Smooth muscle cell (in vitro differentiated cells): Measurements from ENCODE around the gene SUPT3H. TPM values are rescaled to one million over a fixed set of nuclear protein-coding genes. Genes with fewer than 3 reads are reported as not detected.
A peak's percentile ranks its signal among the peaks of the same experiment; 100 is the strongest.

Experiments used
- DNase-seq: peaks from one replicate; lab custom pipeline; 2025; ENCODE audit not compliant: unreplicated experiment; lab: John Stamatoyannopoulos, UW
- H2AFZ ChIP-seq: fragments of 200-600 bp; sonication (generic); 2 replicates; pipeline ENCODE4 v1.6.0; 2016; ENCODE audit warnings: antibody characterized with exemption, low read depth, mild to moderate bottlenecking
- H3F3A ChIP-seq: fragments of 200-600 bp; sonication (generic); 2 replicates; pipeline ENCODE4 v1.6.0; 2017; ENCODE audit warnings: antibody characterized with exemption, low read depth
- H3K27ac ChIP-seq: fragments of 200-600 bp; sonication (generic); 2 replicates; pipeline ENCODE4 v1.5.1; 2016; ENCODE audit warnings: low read depth, mild to moderate bottlenecking
- H3K27me3 ChIP-seq: fragments of 200-600 bp; sonication (generic); 2 replicates; pipeline ENCODE4 v1.6.1; 2016; ENCODE audit warnings: low read depth, mild to moderate bottlenecking
- H3K36me3 ChIP-seq: fragments of 200-600 bp; sonication (generic); 2 replicates; pipeline ENCODE4 v1.5.1; 2016; ENCODE audit warnings: low read depth
- H3K4me1 ChIP-seq: fragments of 200-600 bp; sonication (generic); 2 replicates; pipeline ENCODE4 v1.5.1; 2016; ENCODE audit warnings: low read depth
- H3K4me2 ChIP-seq: fragments of 200-600 bp; sonication (generic); 2 replicates; pipeline ENCODE4 v1.6.0; 2016; ENCODE audit warnings: mild to moderate bottlenecking
- H3K4me3 ChIP-seq: fragments of 200-600 bp; sonication (generic); 2 replicates; pipeline ENCODE4 v1.5.1; 2016; ENCODE audit warnings: mild to moderate bottlenecking
- H3K79me2 ChIP-seq: fragments of 200-600 bp; sonication (generic); 2 replicates; pipeline ENCODE4 v1.6.0; 2016; ENCODE audit warnings: low read depth, mild to moderate bottlenecking
- H3K9ac ChIP-seq: fragments of 200-600 bp; sonication (generic); 2 replicates; pipeline ENCODE4 v1.6.0; 2016; ENCODE audit warnings: low read depth
- H3K9me3 ChIP-seq: fragments of 200-600 bp; sonication (generic); replicated peaks from 2 replicates; pipeline ENCODE4 v1.5.1; 2016; ENCODE audit warnings: low read depth
- H4K20me1 ChIP-seq: fragments of 200-600 bp; sonication (generic); 2 replicates; pipeline ENCODE4 v1.6.0; 2016; ENCODE audit warnings: low read depth
- CTCF ChIP-seq: fragments of 200-600 bp; sonication (generic); IDR thresholded peaks from 2 replicates; pipeline ENCODE4 v1.5.1; 2017; ENCODE audit warnings: borderline replicate concordance, mild to moderate bottlenecking, antibody characterized with exemption; ENCODE audit not compliant: insufficient read depth, poor library complexity, severe bottlenecking
- WGBS: methylation state at CpG from one replicate; pipeline ENCODE4 v1.1.7; 2016; ENCODE audit warnings: low lambda C conversion rate; 5-methylcytosine and 5-hydroxymethylcytosine counted together
- polyA plus RNA-seq: library from polyadenylated mRNA; unstranded; fragments of >200 nt; fragmentation: Nextera tagmentation; extraction: Ambion mirVana; gene quantifications from 2 replicates; pipeline ENCODE4 v1.2.1, GENCODE V29; 2016
- total RNA-seq: library from RNA; depleted of rRNA; stranded (reverse); fragments of >200 nt; gene quantifications from 2 replicates; pipeline ENCODE4 v1.2.3, GENCODE V29; 2014

The SUPT3H gene
- total and polyA plus RNA-seq, 2 experiments from 2014 or later, result 19.4 to 22.9 TPM

DNA sequence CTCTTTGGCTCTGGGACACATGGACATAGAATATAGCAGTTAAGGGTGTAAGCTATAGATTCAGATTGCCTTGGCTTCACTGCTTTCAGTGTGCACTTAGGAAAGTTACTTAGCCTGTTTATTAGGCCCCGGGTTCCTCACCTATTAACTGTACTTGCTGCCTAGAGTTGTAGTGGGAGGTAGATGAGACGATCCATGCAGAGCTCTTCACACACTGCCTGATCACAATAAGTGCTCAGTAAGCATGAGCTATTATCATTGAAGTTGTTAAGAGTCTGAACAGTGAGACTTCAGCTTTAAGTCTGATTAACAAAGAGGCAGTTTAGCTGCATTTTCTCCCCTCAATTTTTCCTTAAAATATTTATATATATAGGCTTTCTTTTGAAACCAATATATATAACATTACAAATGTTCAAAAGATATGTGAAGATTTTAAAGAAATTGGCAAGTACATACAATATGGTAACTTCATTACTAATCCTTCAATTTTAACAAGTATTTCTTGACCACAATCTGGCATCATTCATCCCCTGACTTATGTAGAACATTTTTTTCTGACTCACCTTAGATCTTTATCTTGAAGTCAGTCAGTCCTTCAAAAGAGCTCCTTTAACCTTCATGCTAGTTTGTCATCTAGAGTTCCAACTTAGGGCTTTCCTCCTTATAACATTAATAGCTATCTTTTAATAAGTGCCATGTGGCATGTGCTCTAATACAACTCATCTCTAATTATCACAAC lies 20.5 kb upstream of the SUPT3H start:
- WGBS, result 55% methylated on average over 2 of the region's 2 CpGs
- Histone ChIP-seq H3K79me2 (no peaks in the 10 kb centered on the region), H3K27ac (peak overlapping the region; percentile 0), H3K36me3 (no peaks in the 10 kb centered on the region), H3K27me3 (no peaks in the 10 kb centered on the region), H3K9ac (no peak overlapping the region), H3K4me2 (no peak overlapping the region), H3K9me3 (no peaks in the 10 kb centered on the region), H4K20me1 (no peaks in the 10 kb centered on the region), H3F3A (no peaks in the 10 kb centered on the region), H3K4me1 (no peaks in the 10 kb centered on the region), H3K4me3 (no peak overlapping the region), H2AFZ (no peak overlapping the region)
- no peak for DNase-seq
- TF ChIP-seq CTCF, result no peak

DNA sequence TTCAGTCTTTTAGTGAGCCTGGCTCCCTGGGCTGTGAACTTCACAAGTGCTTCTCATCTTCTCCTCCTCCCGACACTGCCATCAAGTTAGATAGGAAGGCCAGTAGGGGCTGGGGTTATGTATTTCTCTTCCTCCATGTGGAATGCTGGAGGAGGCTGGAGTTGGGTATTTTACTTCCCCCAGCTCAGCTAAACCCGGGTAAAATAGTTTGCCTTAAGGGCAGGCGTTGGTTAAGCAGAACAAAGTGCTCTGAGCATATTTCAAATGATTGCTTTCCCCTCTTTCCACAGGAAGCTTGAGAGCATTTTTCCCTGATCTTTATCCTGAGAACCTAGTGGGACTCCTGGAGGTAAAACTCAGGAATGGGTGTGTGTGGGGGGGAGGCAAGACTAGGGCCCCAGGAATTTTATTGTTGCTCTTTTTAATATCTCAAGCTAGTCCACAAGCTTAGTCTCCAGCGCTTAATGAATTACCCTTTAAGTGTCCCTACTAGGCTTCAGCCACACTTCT lies 16.9 kb upstream of the SUPT3H start:
- no peaks in the 10 kb centered on the region for H3K27me3 ChIP-seq
- H3F3A ChIP-seq, result no peaks in the 10 kb centered on the region
- no peak overlapping the region for H3K9ac ChIP-seq
- H3K9me3 ChIP-seq, result no peaks in the 10 kb centered on the region
- WGBS, result 59% methylated on average over 4 of the region's 4 CpGs
- H3K36me3 ChIP-seq, result no peaks in the 10 kb centered on the region
- no peaks in the 10 kb centered on the region for H4K20me1 ChIP-seq
- no peaks in the 10 kb centered on the region for H3K79me2 ChIP-seq
- DNase-seq, result no peak
- H2AFZ ChIP-seq, result no peak overlapping the region
- H3K4me2 ChIP-seq, result no peak overlapping the region
- H3K27ac ChIP-seq, result no peak overlapping the region
- TF ChIP-seq CTCF, result no peak
- no peaks in the 10 kb centered on the region for H3K4me1 ChIP-seq
- no peak overlapping the region for H3K4me3 ChIP-seq

GRCh38 chr6:45388328-45388727 lies 10.6 kb upstream of the SUPT3H start:
- H3K27me3 ChIP-seq, result no peaks in the 10 kb centered on the region
- H3K27ac ChIP-seq, result no peak overlapping the region
- H3K4me3 ChIP-seq, result no peak overlapping the region
- H2AFZ ChIP-seq, result no peak overlapping the region
- no peaks in the 10 kb centered on the region for H4K20me1 ChIP-seq
- H3F3A ChIP-seq, result no peaks in the 10 kb centered on the region
- no peaks in the 10 kb centered on the region for H3K36me3 ChIP-seq
- H3K9me3 ChIP-seq, result no peaks in the 10 kb centered on the region
- H3K4me2 ChIP-seq, result no peak overlapping the region
- DNase-seq, result no peak
- no peak for TF ChIP-seq CTCF
- H3K9ac ChIP-seq, result no peak overlapping the region
- no peaks in the 10 kb centered on the region for H3K4me1 ChIP-seq
- H3K79me2 ChIP-seq, result no peaks in the 10 kb centered on the region
- 45% methylated on average over 3 of the region's 3 CpGs for WGBS

DNA sequence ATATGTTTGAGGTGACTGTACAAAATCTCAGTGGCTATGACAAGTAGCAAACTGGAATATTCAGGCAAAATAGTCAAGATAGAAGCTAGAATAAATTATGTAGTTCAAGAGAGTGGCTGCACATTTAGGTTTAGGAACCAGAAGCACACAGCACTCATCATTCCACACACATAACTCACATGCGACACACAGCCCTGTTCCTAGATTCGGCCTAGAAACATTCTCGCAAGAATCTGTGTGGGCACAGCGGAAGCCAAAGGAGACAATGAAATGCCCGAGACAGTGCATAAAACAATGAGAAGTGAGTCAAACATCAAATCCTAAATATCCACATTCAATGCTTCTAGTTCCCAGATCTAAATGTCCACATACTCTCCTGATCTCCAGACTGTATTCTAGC lies 9.5 kb upstream of the SUPT3H start:
- TF ChIP-seq CTCF, result no peak
- H3K9me3 ChIP-seq, result no peaks in the 10 kb centered on the region
- no peaks in the 10 kb centered on the region for H3K4me1 ChIP-seq
- peak overlapping the region; percentile 49 for H3K4me2 ChIP-seq
- no peak overlapping the region for H3K27ac ChIP-seq
- H3K27me3 ChIP-seq, result no peaks in the 10 kb centered on the region
- H3F3A ChIP-seq, result no peaks in the 10 kb centered on the region
- no peak overlapping the region for H3K9ac ChIP-seq
- no peak for DNase-seq
- no peaks in the 10 kb centered on the region for H4K20me1 ChIP-seq
- H2AFZ ChIP-seq, result no peak overlapping the region
- H3K36me3 ChIP-seq, result no peaks in the 10 kb centered on the region
- WGBS, result 34% methylated on average over 5 of the region's 5 CpGs
- no peaks in the 10 kb centered on the region for H3K79me2 ChIP-seq
- H3K4me3 ChIP-seq, result no peak overlapping the region
